Osteoblast (primary cell): ENCODE measurements around the gene TARS1. TPM values are rescaled to one million over a fixed set of nuclear protein-coding genes. Genes with fewer than 3 reads are reported as not detected.

Experiments
- DNase-seq: peaks from one replicate; pipeline ENCODE4 v3.0.0; 2011; ENCODE audit warnings: low spot score, mixed read lengths; ENCODE audit not compliant: insufficient read length; ENCODE audit errors: missing footprints
- H2AFZ ChIP-seq: 2 replicates; pipeline ENCODE4 v1.6.0; 2011; ENCODE audit warnings: mild to moderate bottlenecking, low read length
- H3K27ac ChIP-seq: 2 replicates; pipeline ENCODE4 v1.5.1; 2011; ENCODE audit warnings: mild to moderate bottlenecking, low read depth, low read length, moderate library complexity
- H3K27me3 ChIP-seq: 2 replicates; pipeline ENCODE4 v1.6.0; 2012; ENCODE audit warnings: mild to moderate bottlenecking, control low read depth, inconsistent platforms, low read length, moderate library complexity; ENCODE audit not compliant: insufficient read depth
- H3K36me3 ChIP-seq: 2 replicates; pipeline ENCODE4 v1.5.1; 2011; ENCODE audit warnings: mild to moderate bottlenecking, low read length, control low read depth, moderate library complexity; ENCODE audit not compliant: insufficient read depth
- H3K4me1 ChIP-seq: 2 replicates; pipeline ENCODE4 v1.5.1; 2011; ENCODE audit warnings: mild to moderate bottlenecking, low read length, control low read depth, moderate library complexity; ENCODE audit not compliant: insufficient read depth
- H3K4me2 ChIP-seq: 2 replicates; pipeline ENCODE4 v1.6.0; 2011; ENCODE audit warnings: mild to moderate bottlenecking, low read length; ENCODE audit not compliant: insufficient read depth
- H3K4me3 ChIP-seq: fragments of 200-600 bp; sonication (generic); 3 replicates; pipeline ENCODE4 v1.5.1; 2012; ENCODE audit warnings: mild to moderate bottlenecking, low read length, inconsistent platforms; ENCODE audit not compliant: insufficient read depth
- H3K79me2 ChIP-seq: 2 replicates; pipeline ENCODE4 v1.6.0; 2012; ENCODE audit warnings: mild to moderate bottlenecking, low read length, control low read depth, inconsistent platforms; ENCODE audit not compliant: insufficient read depth
- H3K9me3 ChIP-seq: 2 replicates; pipeline ENCODE4 v1.5.1; 2011; ENCODE audit warnings: low read depth, low read length, control low read depth
- H4K20me1 ChIP-seq: 2 replicates; pipeline ENCODE4 v1.6.0; 2012; ENCODE audit warnings: mild to moderate bottlenecking, low read length, control low read depth; ENCODE audit not compliant: insufficient read depth
- total RNA-seq: library from RNA; depleted of rRNA; stranded (reverse); fragments of >200 nt; gene quantifications from 2 replicates; pipeline ENCODE4 v1.2.3, GENCODE V29; 2012
- TF ChIP-seq, protein P1 (sequence below): IDR thresholded peaks from 2 replicates; pipeline ENCODE4 v1.5.1; 2011; ENCODE audit warnings: mild to moderate bottlenecking, low read depth, low read length, moderate library complexity; ENCODE audit errors: extremely low read depth

The TARS1 gene
- total RNA-seq, 1 donor: 353 TPM

DNA sequence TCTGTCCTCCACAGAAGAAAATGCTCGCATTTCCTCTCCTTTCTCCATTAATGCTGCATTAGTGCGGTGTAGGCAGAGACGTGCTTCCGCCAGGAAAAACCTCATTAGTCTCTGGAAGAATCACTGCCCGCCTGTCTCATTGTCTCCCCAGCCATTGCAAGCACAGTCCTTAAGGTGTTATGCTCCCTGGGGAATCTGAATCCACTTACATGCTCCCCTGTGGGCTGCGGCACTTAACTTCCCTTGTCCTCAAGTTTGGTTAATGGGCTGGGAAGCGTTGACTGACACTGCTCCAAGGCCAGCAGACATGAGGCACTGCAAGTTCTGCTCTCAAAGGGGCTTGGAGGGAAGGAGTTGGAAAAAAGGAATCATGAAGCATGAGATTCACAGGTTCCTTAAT lies 41.6 kb downstream of the TARS1 start:
- H3K4me3 ChIP-seq: no peak overlapping the region
- no peaks in the 10 kb centered on the region for H3K27me3 ChIP-seq
- H3K9me3 ChIP-seq: no peaks in the 10 kb centered on the region
- no peak overlapping the region for H3K4me2 ChIP-seq
- H3K4me1 ChIP-seq: peaks cover 10% of the 10 kb centered on the region
- no peaks in the 10 kb centered on the region for H4K20me1 ChIP-seq
- H2AFZ ChIP-seq: no peak overlapping the region
- no peak overlapping the region for H3K27ac ChIP-seq
- no peaks in the 10 kb centered on the region for H3K36me3 ChIP-seq
- no peak for DNase-seq
- H3K79me2 ChIP-seq: no peaks in the 10 kb centered on the region
- TF ChIP-seq, protein P1, sequence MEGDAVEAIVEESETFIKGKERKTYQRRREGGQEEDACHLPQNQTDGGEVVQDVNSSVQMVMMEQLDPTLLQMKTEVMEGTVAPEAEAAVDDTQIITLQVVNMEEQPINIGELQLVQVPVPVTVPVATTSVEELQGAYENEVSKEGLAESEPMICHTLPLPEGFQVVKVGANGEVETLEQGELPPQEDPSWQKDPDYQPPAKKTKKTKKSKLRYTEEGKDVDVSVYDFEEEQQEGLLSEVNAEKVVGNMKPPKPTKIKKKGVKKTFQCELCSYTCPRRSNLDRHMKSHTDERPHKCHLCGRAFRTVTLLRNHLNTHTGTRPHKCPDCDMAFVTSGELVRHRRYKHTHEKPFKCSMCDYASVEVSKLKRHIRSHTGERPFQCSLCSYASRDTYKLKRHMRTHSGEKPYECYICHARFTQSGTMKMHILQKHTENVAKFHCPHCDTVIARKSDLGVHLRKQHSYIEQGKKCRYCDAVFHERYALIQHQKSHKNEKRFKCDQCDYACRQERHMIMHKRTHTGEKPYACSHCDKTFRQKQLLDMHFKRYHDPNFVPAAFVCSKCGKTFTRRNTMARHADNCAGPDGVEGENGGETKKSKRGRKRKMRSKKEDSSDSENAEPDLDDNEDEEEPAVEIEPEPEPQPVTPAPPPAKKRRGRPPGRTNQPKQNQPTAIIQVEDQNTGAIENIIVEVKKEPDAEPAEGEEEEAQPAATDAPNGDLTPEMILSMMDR: no peak

DNA sequence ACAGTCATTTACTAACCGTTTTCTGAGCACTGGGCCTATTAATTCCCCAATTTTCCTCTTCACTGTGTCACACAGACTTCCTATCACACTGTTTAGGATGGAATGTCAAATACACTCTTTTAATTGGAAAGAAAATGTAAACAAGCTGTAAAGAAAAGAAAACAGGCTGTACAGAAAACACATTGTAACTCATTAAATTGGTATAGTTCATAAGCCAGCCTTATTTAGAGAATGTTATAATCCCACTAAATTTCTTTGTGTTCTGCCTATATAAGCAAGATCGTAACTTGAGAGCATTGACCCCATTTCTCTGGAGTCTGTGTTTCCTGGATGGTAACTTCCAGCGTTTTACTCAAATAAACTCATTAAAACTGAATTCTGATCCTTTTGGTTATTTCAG lies 46.5 kb downstream of the TARS1 start:
- DNase-seq: no peak
- H3K36me3 ChIP-seq: no peaks in the 10 kb centered on the region
- H2AFZ ChIP-seq: no peak overlapping the region
- no peaks in the 10 kb centered on the region for H4K20me1 ChIP-seq
- TF ChIP-seq, protein P1: no peak
- no peaks in the 10 kb centered on the region for H3K79me2 ChIP-seq
- H3K27me3 ChIP-seq: no peaks in the 10 kb centered on the region
- no peak overlapping the region for H3K27ac ChIP-seq
- peaks cover 4% of the 10 kb centered on the region for H3K4me1 ChIP-seq
- H3K9me3 ChIP-seq: no peaks in the 10 kb centered on the region
- H3K4me2 ChIP-seq: no peak overlapping the region
- H3K4me3 ChIP-seq: no peak overlapping the region

DNA sequence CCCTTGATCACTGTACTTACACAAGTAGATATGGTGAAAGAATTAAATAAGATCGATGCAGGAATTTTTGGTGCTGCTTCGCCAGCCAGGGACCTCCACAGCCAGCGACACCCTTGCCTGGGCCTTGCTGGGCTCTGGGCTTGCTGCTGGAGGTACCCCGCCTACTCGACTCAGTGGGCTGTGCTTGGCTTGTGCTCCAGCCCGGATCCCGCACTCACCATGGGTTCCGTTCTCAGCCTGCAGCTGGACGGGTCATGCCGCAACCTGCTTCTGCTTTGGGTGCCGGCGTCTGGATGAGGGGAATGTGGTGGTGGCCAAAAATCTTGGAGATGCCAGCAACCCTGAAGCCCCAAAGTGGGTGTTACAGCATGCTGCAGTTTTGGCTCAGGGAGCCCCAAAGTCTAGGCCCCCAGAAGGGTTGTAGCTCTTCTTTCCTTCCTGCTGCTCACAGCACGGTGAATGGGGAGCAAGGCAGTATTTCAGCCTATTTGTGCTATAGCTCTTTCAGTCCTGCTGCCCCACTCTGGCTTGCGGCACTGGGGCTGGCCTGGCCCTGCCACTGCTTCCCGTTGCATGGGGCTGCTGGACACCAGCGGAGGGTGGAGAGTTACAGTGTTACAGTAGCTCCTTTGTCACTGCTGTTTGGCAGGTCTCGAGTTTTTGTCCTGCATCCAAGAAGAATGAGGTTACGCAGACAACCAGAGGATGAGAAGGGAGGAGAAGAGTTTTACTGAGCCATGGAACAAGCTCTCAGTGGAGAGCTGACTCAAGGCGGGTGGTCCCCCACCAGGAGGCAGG lies 48.0 kb downstream of the TARS1 start:
- H3K27ac ChIP-seq: no peak overlapping the region
- H2AFZ ChIP-seq: no peak overlapping the region
- H4K20me1 ChIP-seq: no peaks in the 10 kb centered on the region
- TF ChIP-seq, protein P1: no peak
- no peak overlapping the region for H3K4me2 ChIP-seq
- no peaks in the 10 kb centered on the region for H3K36me3 ChIP-seq
- no peak overlapping the region for H3K4me3 ChIP-seq
- peaks cover 4% of the 10 kb centered on the region for H3K4me1 ChIP-seq
- H3K79me2 ChIP-seq: no peaks in the 10 kb centered on the region
- no peaks in the 10 kb centered on the region for H3K27me3 ChIP-seq
- no peak for DNase-seq
- H3K9me3 ChIP-seq: no peaks in the 10 kb centered on the region

DNA sequence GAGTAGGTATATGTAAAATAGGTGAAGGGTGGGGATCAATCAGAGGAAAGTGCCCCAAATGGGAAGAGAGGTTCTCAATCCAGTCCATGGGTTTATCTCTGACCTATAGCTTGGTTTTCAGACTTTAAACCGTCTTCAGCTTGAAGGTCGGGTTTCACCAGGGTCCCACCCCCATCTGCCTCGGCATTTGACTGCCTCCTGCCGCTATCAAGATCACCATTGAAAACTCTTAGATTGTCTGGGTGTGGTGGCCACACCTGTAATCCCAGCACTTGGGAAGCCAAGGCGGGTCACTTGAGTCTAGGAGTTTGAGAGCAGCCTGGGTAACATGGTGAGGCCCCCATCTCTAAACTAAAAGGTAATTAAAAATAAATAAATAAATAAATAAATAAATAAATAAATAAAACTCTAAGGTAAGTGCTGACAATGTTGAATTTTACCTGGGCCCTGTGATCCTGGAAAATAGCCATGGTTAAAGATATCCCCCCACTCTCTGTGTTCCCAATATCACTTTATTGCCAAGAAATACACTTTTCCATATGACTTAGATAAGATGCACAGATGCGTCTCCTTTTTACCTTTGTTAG lies 48.8 kb downstream of the TARS1 start:
- H3K9me3 ChIP-seq: no peaks in the 10 kb centered on the region
- TF ChIP-seq, protein P1: no peak

More for the DNA sequence above, 48.8 kb downstream of the TARS1 start:
- Histone ChIP-seq H3K27me3 (no peaks in the 10 kb centered on the region), H3K27ac (no peak overlapping the region), H3K4me1 (peaks cover 4% of the 10 kb centered on the region), H2AFZ (no peak overlapping the region), H3K4me2 (no peak overlapping the region), H3K36me3 (no peaks in the 10 kb centered on the region), H3K79me2 (no peaks in the 10 kb centered on the region), H3K4me3 (no peak overlapping the region), H4K20me1 (no peaks in the 10 kb centered on the region)
- no peak for DNase-seq
